Calu3 (cell line): Measurements from ENCODE around the gene FKBP8. TPM values are rescaled to one million over a fixed set of nuclear protein-coding genes. Genes with fewer than 3 reads are reported as not detected.

Experiments
- BruUV-seq: library from RNA; stranded (reverse); fragments of 400-500 nt; replicated peaks from 2 replicates; lab custom pipeline; 2021; lab: Mats Ljungman, UMichigan
- CTCF ChIA-PET: fragments of 300-600 bp; sonication (Branson Sonifier 250); formaldehyde crosslinking; loops from one replicate; lab custom pipeline; 2022; ENCODE audit warnings: antibody characterized with exemption; lab: Charles Lee
- DNase-seq: peaks from one replicate; pipeline ENCODE4 v3.0.0; 2022
- H3K27ac Mint-ChIP-seq: one replicate; pipeline ENCODE4 v1.8.0; 2022; ENCODE audit warnings: mixed read lengths; ENCODE audit not compliant: unreplicated experiment
- H3K27me3 Mint-ChIP-seq: one replicate; pipeline ENCODE4 v1.8.0; 2022; ENCODE audit warnings: mixed read lengths; ENCODE audit not compliant: unreplicated experiment
- H3K36me3 Mint-ChIP-seq: one replicate; pipeline ENCODE4 v1.8.0; 2022; ENCODE audit warnings: mild to moderate bottlenecking, moderate library complexity, mixed read lengths; ENCODE audit not compliant: insufficient read depth, unreplicated experiment
- H3K4me1 Mint-ChIP-seq: one replicate; pipeline ENCODE4 v1.8.0; 2022; ENCODE audit warnings: mild to moderate bottlenecking, low read depth, mixed read lengths; ENCODE audit not compliant: unreplicated experiment
- H3K4me3 Mint-ChIP-seq: one replicate; pipeline ENCODE4 v1.8.0; 2022; ENCODE audit warnings: mild to moderate bottlenecking, low read depth, moderate library complexity, mixed read lengths; ENCODE audit not compliant: unreplicated experiment
- H3K9me3 Mint-ChIP-seq: one replicate; pipeline ENCODE4 v1.8.0; 2022; ENCODE audit warnings: low read depth, mixed read lengths; ENCODE audit not compliant: unreplicated experiment
- CTCF ChIP-seq: fragments of 200-600 bp; IDR thresholded peaks from one replicate; pipeline ENCODE4 v1.8.0; 2022; ENCODE audit warnings: antibody characterized with exemption; ENCODE audit not compliant: unreplicated experiment
- intact Hi-C: fragments of 100-400 bp; cut with micrococcal nuclease; formaldehyde crosslinking; loops from one replicate; pipeline ENCODE4 v1.10.0; 2022; ENCODE audit not compliant: unreplicated experiment
- total RNA-seq: library from RNA; stranded (reverse); gene quantifications from 2 replicates; pipeline ENCODE4 v1.2.3, GENCODE V29; 2022

The FKBP8 gene
- total RNA-seq, 1 experiment from 2014 or later = 123 TPM

- BruUV-seq = no TSS peak
- Mint-ChIP-seq H3K36me3 (peaks cover 5% of the 10 kb centered on the region), H3K27ac (no peak overlapping the region), H3K27me3 (no peaks in the 10 kb centered on the region), H3K9me3 (no peaks in the 10 kb centered on the region), H3K4me3 (no peak overlapping the region), H3K4me1 (peaks cover 8% of the 10 kb centered on the region)
- TF ChIP-seq CTCF = no peak
- intact Hi-C loops = no loop called here
- CTCF ChIA-PET = interaction anchor here (0.6 kb wide), 1 partner anchor 168 kb away, joined by 3 read pairs; no protein-coding TSS in a partner anchor
- no peak for DNase-seq
Measured at GRCh38 chr19:18486746-18487145, 56.6 kb downstream of the FKBP8 start.

GRCh38 chr19:18484992-18485391 lies 58.4 kb downstream of the FKBP8 start:
- peaks cover 5% of the 10 kb centered on the region for H3K36me3 Mint-ChIP-seq
- CTCF ChIA-PET = interaction anchor here (0.5 kb wide), 1 partner anchor 92 kb away, joined by 3 read pairs; no protein-coding TSS in a partner anchor
- H3K4me3 Mint-ChIP-seq = no peak overlapping the region
- H3K27ac Mint-ChIP-seq = no peak overlapping the region
- peaks cover 8% of the 10 kb centered on the region for H3K4me1 Mint-ChIP-seq
- no TSS peak for BruUV-seq
- no peaks in the 10 kb centered on the region for H3K9me3 Mint-ChIP-seq
- H3K27me3 Mint-ChIP-seq = no peaks in the 10 kb centered on the region
- no peak for DNase-seq
- TF ChIP-seq CTCF = no peak
- intact Hi-C loops = no loop called here

- Mint-ChIP-seq H3K4me1 (peaks cover 18% of the 10 kb centered on the region), H3K4me3 (no peak overlapping the region), H3K27me3 (no peaks in the 10 kb centered on the region), H3K9me3 (no peaks in the 10 kb centered on the region), H3K27ac (no peak overlapping the region), H3K36me3 (peaks cover 5% of the 10 kb centered on the region)
- no TSS peak for BruUV-seq
- CTCF ChIA-PET = no interaction called here
- TF ChIP-seq CTCF = no peak
- no peak for DNase-seq
- intact Hi-C loops = no loop called here
Measured at GRCh38 chr19:18483119-18483890, 60.1 kb downstream of the FKBP8 start.

Other genes starting within 250 kb of the FKBP8 start
- 111 and 115 TPM in 2 replicates for gene LSM4, start 220.5 kb downstream of the FKBP8 start, total RNA-seq
- 27.9 and 42.0 TPM in 2 replicates for gene PGPEP1, start 203.0 kb downstream of the FKBP8 start, total RNA-seq
- 56.6 and 80.3 TPM in 2 replicates for gene GDF15, start 157.4 kb downstream of the FKBP8 start, total RNA-seq
- gene LRRC25, start 146.0 kb downstream of the FKBP8 start, total RNA-seq = not detected in 2 replicates
- 38.8 and 51.5 TPM in 2 replicates for gene SSBP4, start 124.2 kb downstream of the FKBP8 start, total RNA-seq
- gene ISYNA1, start 105.4 kb downstream of the FKBP8 start, total RNA-seq = 94.9 and 114 TPM in 2 replicates
- gene ELL, start 21.5 kb downstream of the FKBP8 start, total RNA-seq = 11.0 and 12.5 TPM in 2 replicates
- gene KXD1, start 14.3 kb upstream of the FKBP8 start, total RNA-seq = 61.0 and 61.5 TPM in 2 replicates
- 620 and 627 TPM in 2 replicates for gene UBA52, start 28.3 kb upstream of the FKBP8 start, total RNA-seq
- gene REX1BD, start 45.2 kb upstream of the FKBP8 start, total RNA-seq = 39.9 and 40.1 TPM in 2 replicates
- 1.1 TPM in 1 of 2 replicates, not detected in the other for gene CRLF1, start 63.2 kb upstream of the FKBP8 start, total RNA-seq
- gene TMEM59L, start 69.3 kb upstream of the FKBP8 start, total RNA-seq = 0.71 TPM in 1 of 2 replicates, not detected in the other
- gene KLHL26, start 93.5 kb upstream of the FKBP8 start, total RNA-seq = 7.2 and 7.5 TPM in 2 replicates
- 8.5 and 9.4 TPM in 2 replicates for gene CRTC1, start 140.1 kb upstream of the FKBP8 start, total RNA-seq
- 0.12 TPM in 1 of 2 replicates, not detected in the other for gene COMP, start 247.7 kb upstream of the FKBP8 start, total RNA-seq